Measurements from ENCODE around the gene SNX21. TPM values are rescaled to one million over a fixed set of nuclear protein-coding genes. Genes with fewer than 3 reads are reported as not detected.
A peak's percentile ranks its signal among the peaks of the same experiment; 100 is the strongest.

Gene SNX21
- total RNA-seq, 2 experiments from 2014 or later: 0.49 to 0.79 TPM

GRCh38 chr20:45842169-45842812, 8.7 kb downstream of the SNX21 start:
- peak overlapping the region; percentile 13; the same call in 1 of the 2 replicates for H2AFZ ChIP-seq (ENCODE audit: low read length)
- H4K20me1 ChIP-seq (ENCODE audit: insufficient read depth, low read length): no peaks in the 10 kb centered on the region
- POLR2A ChIA-PET: interaction anchor here (0.6 to 2.4 kb wide), 12 partner anchors 10 to 166 kb away, joined by 3 to 11 read pairs (median 5); partner anchors contain the start of genes ACOT8, SNX21, ZSWIM1 and ZSWIM3
- TF ChIP-seq EZH2phosphoT487 (IDR thresholded peaks at IDR 0.05; ENCODE audit: borderline replicate concordance, low read depth, low read length): no peak
- TF ChIP-seq CTCF (conservative IDR thresholded peaks at IDR 0.05; ENCODE audit: low read length): no peak
- TSS peak; percentile 35 for BruUV-seq (replicated peaks)
- H3K4me3 ChIP-seq (ENCODE audit: low read depth, low read length, poor library complexity, severe bottlenecking): peak overlapping the region; percentile 12
- H3K9me3 ChIP-seq (ENCODE audit: low read length): no peaks in the 10 kb centered on the region
- intact Hi-C loops (cut with micrococcal nuclease; ENCODE audit: unreplicated experiment): no loop called here
- no peaks in the 10 kb centered on the region for H3K79me2 ChIP-seq (ENCODE audit: insufficient read depth, low read depth, low read length)
- DNase-seq (ENCODE audit: low spot score): peak; percentile 84
- no peaks in the 10 kb centered on the region for H3K9me2 ChIP-seq (ENCODE audit: insufficient read depth, low read length)
- H3K36me3 ChIP-seq (ENCODE audit: insufficient read depth, low read length): peaks cover 32% of the 10 kb centered on the region; the same call in 1 of the 2 replicates
- peak overlapping the region; percentile 58 for H3K4me2 ChIP-seq (ENCODE audit: low read length)
- H3K27ac ChIP-seq (ENCODE audit: low read depth, low read length, poor library complexity, severe bottlenecking): peak overlapping the region; percentile 66
- CTCF ChIA-PET (ENCODE audit: unreplicated experiment): interaction anchor here (0.7 to 1.2 kb wide), 2 partner anchors 20 to 128 kb away, joined by 3 to 4 read pairs; no protein-coding TSS in a partner anchor
- peaks cover 20% of the 10 kb centered on the region for H3K4me1 ChIP-seq (ENCODE audit: insufficient read depth, low read length, poor library complexity, severe bottlenecking)

- peaks cover 20% of the 10 kb centered on the region for H3K4me1 ChIP-seq (ENCODE audit: insufficient read depth, low read length, poor library complexity, severe bottlenecking)
- TF ChIP-seq CTCF (conservative IDR thresholded peaks at IDR 0.05; ENCODE audit: low read length) (no peak), EZH2phosphoT487 (IDR thresholded peaks at IDR 0.05; ENCODE audit: borderline replicate concordance, low read depth, low read length) (no peak)
- H3K4me2 ChIP-seq (ENCODE audit: low read length): no peak overlapping the region
- no TSS peak for BruUV-seq (replicated peaks)
- H3K9me3 ChIP-seq (ENCODE audit: low read length): no peaks in the 10 kb centered on the region
- no peak overlapping the region for H3K4me3 ChIP-seq (ENCODE audit: low read depth, low read length, poor library complexity, severe bottlenecking)
- no peak overlapping the region for H2AFZ ChIP-seq (ENCODE audit: low read length)
- no peaks in the 10 kb centered on the region for H4K20me1 ChIP-seq (ENCODE audit: insufficient read depth, low read length)
- ChIA-PET POLR2A (no interaction called here), CTCF (ENCODE audit: unreplicated experiment) (no interaction called here)
- H3K9me2 ChIP-seq (ENCODE audit: insufficient read depth, low read length): no peaks in the 10 kb centered on the region
- H3K79me2 ChIP-seq (ENCODE audit: insufficient read depth, low read depth, low read length): no peaks in the 10 kb centered on the region
- intact Hi-C loops (cut with micrococcal nuclease; ENCODE audit: unreplicated experiment): no loop called here
- no peak for DNase-seq (ENCODE audit: low spot score)
- no peak overlapping the region for H3K27ac ChIP-seq (ENCODE audit: low read depth, low read length, poor library complexity, severe bottlenecking)
- peaks cover 32% of the 10 kb centered on the region; the same call in 1 of the 2 replicates for H3K36me3 ChIP-seq (ENCODE audit: insufficient read depth, low read length)
Observed at GRCh38 chr20:45843506-45843905, 9.9 kb downstream of the SNX21 start.

- H3K4me2 ChIP-seq (ENCODE audit: low read length): no peak overlapping the region
- intact Hi-C loops (cut with micrococcal nuclease; ENCODE audit: unreplicated experiment): no loop called here
- H3K36me3 ChIP-seq (ENCODE audit: insufficient read depth, low read length): peaks cover 32% of the 10 kb centered on the region; the same call in 1 of the 2 replicates
- no peaks in the 10 kb centered on the region for H4K20me1 ChIP-seq (ENCODE audit: insufficient read depth, low read length)
- H2AFZ ChIP-seq (ENCODE audit: low read length): no peak overlapping the region
- H3K4me1 ChIP-seq (ENCODE audit: insufficient read depth, low read length, poor library complexity, severe bottlenecking): peaks cover 20% of the 10 kb centered on the region
- no peaks in the 10 kb centered on the region for H3K79me2 ChIP-seq (ENCODE audit: insufficient read depth, low read depth, low read length)
- TF ChIP-seq CTCF (conservative IDR thresholded peaks at IDR 0.05; ENCODE audit: low read length) (no peak), EZH2phosphoT487 (IDR thresholded peaks at IDR 0.05; ENCODE audit: borderline replicate concordance, low read depth, low read length) (no peak)
- no peak for DNase-seq (ENCODE audit: low spot score)
- CTCF ChIA-PET (ENCODE audit: unreplicated experiment): no interaction called here
- no TSS peak for BruUV-seq (replicated peaks)
- POLR2A ChIA-PET: interaction anchor here (1.1 kb wide), 1 partner anchor 13 kb away, joined by 4 read pairs; no protein-coding TSS in a partner anchor
- H3K9me3 ChIP-seq (ENCODE audit: low read length): no peaks in the 10 kb centered on the region
- no peaks in the 10 kb centered on the region for H3K9me2 ChIP-seq (ENCODE audit: insufficient read depth, low read length)
- no peak overlapping the region for H3K4me3 ChIP-seq (ENCODE audit: low read depth, low read length, poor library complexity, severe bottlenecking)
- H3K27ac ChIP-seq (ENCODE audit: low read depth, low read length, poor library complexity, severe bottlenecking): no peak overlapping the region
Observed at GRCh38 chr20:45845452-45845851, 11.9 kb downstream of the SNX21 start.

Measured in OCI-LY7 (cell line).